ENCODE measurements around the gene DUSP15. TPM values are rescaled to one million over a fixed set of nuclear protein-coding genes. Genes with fewer than 3 reads are reported as not detected.
"Not testable (repeated sequence)": the region's sequence is repeated elsewhere in the genome, so short reads cannot be mapped to it uniquely, and the experiment has no call there.

Gene DUSP15, protein sequence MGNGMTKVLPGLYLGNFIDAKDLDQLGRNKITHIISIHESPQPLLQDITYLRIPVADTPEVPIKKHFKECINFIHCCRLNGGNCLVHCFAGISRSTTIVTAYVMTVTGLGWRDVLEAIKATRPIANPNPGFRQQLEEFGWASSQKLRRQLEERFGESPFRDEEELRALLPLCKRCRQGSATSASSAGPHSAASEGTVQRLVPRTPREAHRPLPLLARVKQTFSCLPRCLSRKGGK
- total RNA-seq (1 to 10 TPM; 1.7 to 7.2 (median 5.0) TPM), polyA plus RNA-seq (1 to 10 TPM in 1 of 2 donors, under 1 TPM in 1; 0.90 to 6.0 TPM)
- long read RNA-seq, donor 1, result 0 reads
- long read RNA-seq, donor 2, result 0 reads
- long read RNA-seq, donor 3, result 0 reads

DNA sequence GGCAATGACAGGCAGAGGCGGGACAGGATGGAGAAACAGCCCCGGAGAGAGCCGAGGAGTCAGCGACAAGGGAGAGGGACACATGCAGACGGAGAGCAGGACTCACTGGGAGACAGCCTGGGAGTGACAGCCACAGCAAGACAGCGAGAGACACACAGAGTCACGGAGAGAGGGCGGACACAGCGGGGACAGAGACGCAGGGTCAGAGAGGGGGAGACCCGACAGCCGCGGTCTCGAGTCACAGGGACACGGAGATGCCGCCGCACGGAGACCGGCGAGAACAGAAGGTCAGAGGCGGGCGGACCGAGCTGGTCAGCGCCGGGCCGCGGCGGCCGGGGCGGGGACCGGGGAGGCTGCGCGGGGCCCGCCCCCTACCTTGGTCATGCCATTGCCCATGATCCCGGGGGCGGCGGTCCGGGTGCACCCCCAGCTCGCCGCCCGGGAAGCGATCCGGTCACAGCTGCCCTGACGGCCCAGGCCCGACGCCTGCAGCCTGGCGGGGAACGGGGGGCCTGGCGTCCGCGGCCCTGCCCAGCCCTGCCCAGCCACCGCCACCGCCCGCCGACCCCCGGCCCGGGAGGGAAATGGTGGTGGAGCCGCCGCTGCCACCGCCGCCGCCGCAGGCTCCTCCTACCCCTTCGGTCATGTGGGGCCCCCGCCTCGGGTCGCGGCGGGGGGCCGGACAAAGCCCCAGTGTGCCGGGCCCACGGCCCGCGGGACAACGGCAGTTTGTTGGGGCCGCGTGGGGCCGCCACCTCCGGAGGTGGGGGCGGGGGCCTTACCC, at the start of gene DUSP15, which contains the start of gene TTLL9:
Gene DUSP15 (minus strand): TSS at position 586 of the 784 bp plus-strand sequence. CDS start 190 bp downstream, at position 396.
Gene TTLL9 (plus strand): TSS at position 693 of the 784 bp plus-strand sequence. CDS start 493 bp downstream, outside the sequence.
- TF ChIP-seq, protein P1, sequence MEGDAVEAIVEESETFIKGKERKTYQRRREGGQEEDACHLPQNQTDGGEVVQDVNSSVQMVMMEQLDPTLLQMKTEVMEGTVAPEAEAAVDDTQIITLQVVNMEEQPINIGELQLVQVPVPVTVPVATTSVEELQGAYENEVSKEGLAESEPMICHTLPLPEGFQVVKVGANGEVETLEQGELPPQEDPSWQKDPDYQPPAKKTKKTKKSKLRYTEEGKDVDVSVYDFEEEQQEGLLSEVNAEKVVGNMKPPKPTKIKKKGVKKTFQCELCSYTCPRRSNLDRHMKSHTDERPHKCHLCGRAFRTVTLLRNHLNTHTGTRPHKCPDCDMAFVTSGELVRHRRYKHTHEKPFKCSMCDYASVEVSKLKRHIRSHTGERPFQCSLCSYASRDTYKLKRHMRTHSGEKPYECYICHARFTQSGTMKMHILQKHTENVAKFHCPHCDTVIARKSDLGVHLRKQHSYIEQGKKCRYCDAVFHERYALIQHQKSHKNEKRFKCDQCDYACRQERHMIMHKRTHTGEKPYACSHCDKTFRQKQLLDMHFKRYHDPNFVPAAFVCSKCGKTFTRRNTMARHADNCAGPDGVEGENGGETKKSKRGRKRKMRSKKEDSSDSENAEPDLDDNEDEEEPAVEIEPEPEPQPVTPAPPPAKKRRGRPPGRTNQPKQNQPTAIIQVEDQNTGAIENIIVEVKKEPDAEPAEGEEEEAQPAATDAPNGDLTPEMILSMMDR (IDR thresholded peaks at IDR 0.05), result no peak
- peaks cover 3 to 21% (median 13%) of the 10 kb centered on the region in 9 donors for H3K4me1 ChIP-seq
- WGBS, 2 donors, result 0 to 1% methylated on average over 66 to 80 of the region's 80 CpGs

DNA sequence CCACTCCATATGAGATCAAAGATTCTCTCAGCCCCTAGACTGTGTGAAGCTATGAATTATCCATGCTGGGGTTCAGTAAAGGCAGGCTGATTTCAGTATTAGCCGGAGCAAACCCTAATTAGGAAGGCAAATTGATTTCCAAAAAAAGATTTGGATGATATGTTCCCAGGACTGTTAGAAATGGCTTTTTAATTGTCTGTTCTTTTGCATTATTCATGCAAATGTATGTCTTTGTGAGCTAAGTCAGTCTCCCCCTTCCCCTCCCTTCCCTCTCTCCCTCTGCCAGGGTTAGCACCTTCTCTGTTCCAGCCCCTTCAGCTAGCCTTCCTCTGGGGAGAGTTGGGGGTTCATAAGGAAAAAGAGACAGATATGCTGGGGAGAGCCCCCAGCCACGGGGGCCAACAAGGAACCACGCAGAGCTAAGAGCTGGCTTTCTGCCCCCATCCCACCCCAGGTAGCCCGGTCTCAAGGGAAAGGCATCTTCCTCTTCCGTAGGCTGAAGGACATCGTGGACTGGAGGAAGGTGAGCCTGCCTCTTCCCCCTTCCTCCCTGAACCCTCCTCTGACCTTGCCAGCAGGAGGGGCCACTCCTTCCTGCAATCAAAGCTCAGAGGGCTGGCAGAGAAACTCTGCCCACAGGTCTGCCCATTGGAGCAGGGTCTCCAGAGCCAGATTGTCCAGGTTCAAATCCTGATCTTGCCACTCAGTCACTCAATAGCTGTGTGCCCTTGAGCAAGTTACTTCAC, 49.3 kb upstream of the DUSP15 start:
- intact Hi-C loops (cut with DNase I), result no loop called here
- TF ChIP-seq, protein P1 (IDR thresholded peaks at IDR 0.05), result no peak
- 45 to 50% methylated on average over 6 of the region's 6 CpGs for WGBS, 2 donors
- ATAC-seq, result no peak
- H3K36me3 ChIP-seq, result no peaks in the 10 kb centered on the region
- H3K4me1 ChIP-seq, result peaks cover 0 to 10% (median 0%) of the 10 kb centered on the region in 9 donors
- no peak overlapping the region for H3K4me3 ChIP-seq
- no peak for DNase-seq
- H3K27me3 ChIP-seq, result peaks cover 0 to 22% (median 6%) of the 10 kb centered on the region in 7 donors
- H3K9me3 ChIP-seq, result no peaks in the 10 kb centered on the region
- H3K27ac ChIP-seq, result no peak overlapping the region

More for the DNA sequence above, at the start of gene DUSP15, which contains the start of gene TTLL9:
- H3K36me3 ChIP-seq, result no peaks in the 10 kb centered on the region
- ATAC-seq, result peak; percentile 81 to 88 (median 85)
- H3K9me3 ChIP-seq, result no peaks in the 10 kb centered on the region
- intact Hi-C loops (cut with DNase I), result no loop called here
- H3K27ac ChIP-seq, result peak within 1 kb of the TSS in 8 of 10 donors; percentile 30 to 82 (median 54)
- peaks cover 0 to 42% (median 0%) of the 10 kb centered on the region in 7 donors for H3K27me3 ChIP-seq
- peak within 1 kb of the TSS; percentile 42 to 86 (median 68) for H3K4me3 ChIP-seq
- peak; percentile 31 to 49 for DNase-seq

DNA sequence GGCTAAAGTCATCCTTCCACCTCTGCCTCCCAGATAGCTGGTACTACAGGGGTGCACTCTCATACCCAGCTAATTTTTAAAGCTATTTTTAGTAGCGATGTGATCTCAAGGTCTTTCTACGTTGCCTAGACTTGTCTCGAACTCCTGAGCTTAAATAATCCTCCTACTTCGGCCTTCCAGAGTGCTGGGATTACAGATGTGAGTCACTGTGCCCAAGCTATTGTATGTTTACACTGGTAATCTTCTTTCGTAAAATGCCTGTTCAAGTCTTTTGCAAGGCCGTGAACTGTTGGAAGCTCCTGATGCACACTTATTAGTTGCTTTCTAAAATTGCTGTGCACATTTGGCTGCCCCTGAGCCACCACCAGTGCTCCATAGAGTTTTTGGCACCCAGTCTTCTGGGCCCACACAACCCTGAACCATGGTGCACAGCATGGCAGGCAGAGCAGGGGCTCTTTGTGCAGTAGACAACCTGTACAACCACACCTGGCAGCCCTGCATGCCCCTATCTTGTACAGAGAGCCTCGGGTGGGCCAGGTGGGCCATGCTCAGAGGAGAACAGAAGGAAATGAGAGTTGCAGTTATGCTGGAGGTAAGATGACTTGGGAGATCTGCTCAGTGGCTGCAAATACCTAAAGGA, 48.3 kb upstream of the DUSP15 start:
- peaks cover 0 to 19% (median 6%) of the 10 kb centered on the region in 7 donors for H3K27me3 ChIP-seq
- no peaks in the 10 kb centered on the region for H3K36me3 ChIP-seq
- no peak for ATAC-seq
- no peak overlapping the region for H3K27ac ChIP-seq
- WGBS, 2 donors, result 71 to 75% methylated on average over 7 of the region's 7 CpGs
- H3K4me3 ChIP-seq, result no peak overlapping the region
- intact Hi-C loops (cut with DNase I), result no loop called here
- H3K4me1 ChIP-seq, result peaks cover 0 to 10% (median 0%) of the 10 kb centered on the region in 9 donors
- no peak for DNase-seq
- no peaks in the 10 kb centered on the region for H3K9me3 ChIP-seq
- TF ChIP-seq, protein P1 (IDR thresholded peaks at IDR 0.05), result no peak

DNA sequence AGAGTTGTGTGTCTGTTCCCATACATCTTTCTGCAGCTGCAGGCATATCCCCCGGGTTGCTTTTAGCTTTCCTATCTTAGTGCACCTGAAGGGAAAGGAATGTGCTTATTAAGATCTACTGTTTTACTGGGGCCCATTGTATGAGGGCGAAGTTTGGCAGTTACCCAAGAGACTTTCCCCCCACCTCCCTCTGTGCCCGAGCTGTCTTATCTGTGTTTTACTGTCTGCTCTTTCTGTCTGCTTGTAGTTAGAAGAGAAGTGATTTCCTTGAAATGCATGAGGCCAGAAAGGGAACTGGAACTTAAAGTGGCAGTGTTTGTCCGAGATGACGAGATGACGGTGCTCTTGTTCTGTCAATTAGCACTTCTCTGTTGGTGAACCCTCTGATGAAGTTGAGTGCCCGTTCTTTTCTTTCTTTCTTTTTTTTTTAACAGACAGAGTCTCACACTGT, 47.7 kb upstream of the DUSP15 start:
- intact Hi-C loops (cut with DNase I); H3K27ac ChIP-seq; H3K4me1 ChIP-seq; H3K36me3 ChIP-seq; DNase-seq; ATAC-seq; H3K9me3 ChIP-seq; H3K4me3 ChIP-seq: not testable (repeated sequence)
- H3K27me3 ChIP-seq, result peaks cover 0 to 19% (median 3%) of the 10 kb centered on the region in 7 donors
- 3 to 7% methylated on average over 7 of the region's 7 CpGs for WGBS, 2 donors
